T-helper 2 cell treated with Interferon-gamma antibody and Interleukin-4, amounts not matched to agents 5 μg/mL and 100 μg/mL, for 36 hours (primary cell): ENCODE measurements around the gene ARHGAP24.

Experiments used
- DNase-seq: peaks from one replicate; pipeline ENCODE4 v3.0.0; 2021; ENCODE audit warnings: low spot score
- H3K27ac Mint-ChIP-seq: one replicate; pipeline ENCODE4 v1.8.0; 2021; ENCODE audit warnings: mild to moderate bottlenecking, mixed read lengths
- H3K27me3 Mint-ChIP-seq: one replicate; pipeline ENCODE4 v1.8.0; 2021; ENCODE audit warnings: low read depth, mixed read lengths
- H3K36me3 Mint-ChIP-seq: one replicate; pipeline ENCODE4 v1.8.0; 2021; ENCODE audit warnings: low read depth, mixed read lengths
- H3K4me1 Mint-ChIP-seq: one replicate; pipeline ENCODE4 v1.8.0; 2021; ENCODE audit warnings: low read depth, mixed read lengths
- H3K4me3 Mint-ChIP-seq: one replicate; pipeline ENCODE4 v1.8.0; 2022; ENCODE audit warnings: mild to moderate bottlenecking, moderate library complexity, mixed read lengths
- H3K9me3 Mint-ChIP-seq: one replicate; pipeline ENCODE4 v1.8.0; 2021; ENCODE audit warnings: mixed read lengths

ARHGAP24 gene

DNA sequence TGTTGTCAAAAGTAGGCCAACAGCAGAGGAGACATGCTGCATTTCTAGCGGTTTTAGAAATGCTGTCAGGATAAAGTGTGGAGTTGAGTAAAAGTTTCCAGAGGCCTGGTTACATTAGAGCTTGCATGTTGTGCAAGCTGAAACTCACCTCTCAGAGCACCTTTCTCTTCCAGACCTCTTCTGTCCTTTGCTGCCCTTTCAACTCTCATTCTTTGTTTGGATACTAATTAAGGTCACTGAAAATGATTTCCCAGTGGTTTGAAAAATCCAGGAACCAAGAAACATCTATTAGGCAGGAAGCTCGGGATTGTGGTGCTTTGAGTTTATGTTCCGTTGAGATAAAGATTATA, 458.3 kb downstream of the ARHGAP24 start:
- Mint-ChIP-seq H3K4me3 (no peak overlapping the region), H3K27me3 (peaks cover 3% of the 10 kb centered on the region), H3K9me3 (no peaks in the 10 kb centered on the region), H3K27ac (no peak overlapping the region), H3K4me1 (peaks cover 3% of the 10 kb centered on the region), H3K36me3 (no peaks in the 10 kb centered on the region)
- no peak for DNase-seq

DNA sequence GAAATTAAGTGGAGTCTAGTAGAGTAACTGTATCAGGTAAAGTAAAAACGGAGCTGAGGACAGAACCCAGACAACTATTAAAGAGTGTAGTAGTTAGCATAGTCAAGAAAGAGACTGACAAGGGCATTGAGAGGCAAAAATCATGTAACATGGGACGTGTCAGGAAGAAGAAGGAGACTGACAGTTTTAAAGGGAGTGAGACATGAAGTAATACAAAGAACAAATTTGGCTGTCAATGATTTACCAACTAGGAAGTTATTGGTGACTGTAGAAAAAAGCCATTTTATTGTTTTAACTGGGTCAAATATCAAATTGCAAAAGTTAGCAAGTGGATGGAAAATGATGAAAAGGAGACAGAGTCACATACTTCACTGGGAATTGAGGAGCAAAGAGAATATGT, 462.6 kb downstream of the ARHGAP24 start:
- H3K4me1 Mint-ChIP-seq, result no peaks in the 10 kb centered on the region
- H3K27me3 Mint-ChIP-seq, result no peaks in the 10 kb centered on the region

DNA sequence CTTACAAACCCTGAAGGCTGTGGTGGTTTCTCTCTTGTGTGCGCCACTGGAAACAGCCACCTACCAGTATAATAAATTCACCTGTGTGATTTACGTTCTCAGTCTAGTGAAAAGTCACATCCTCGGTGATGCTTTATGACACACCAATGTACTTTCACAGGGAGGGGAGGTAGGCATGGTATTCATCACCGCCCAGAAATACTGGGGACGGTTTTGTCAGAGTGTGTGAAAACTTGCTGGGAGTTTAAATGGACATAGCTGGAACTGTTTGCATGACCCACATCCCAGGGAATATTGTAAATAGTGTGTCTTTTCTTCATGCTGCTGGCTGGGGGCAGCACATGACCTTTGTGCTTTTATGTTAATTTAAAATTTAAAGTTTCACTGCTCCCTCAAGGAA, 463.1 kb downstream of the ARHGAP24 start:
- Mint-ChIP-seq H3K27ac (no peak overlapping the region), H3K4me3 (no peak overlapping the region), H3K36me3 (no peaks in the 10 kb centered on the region), H3K4me1 (no peaks in the 10 kb centered on the region), H3K27me3 (no peaks in the 10 kb centered on the region), H3K9me3 (no peaks in the 10 kb centered on the region)
- no peak for DNase-seq

More for the DNA sequence above, 462.6 kb downstream of the ARHGAP24 start:
- Mint-ChIP-seq H3K9me3 (no peaks in the 10 kb centered on the region), H3K4me3 (no peak overlapping the region), H3K27ac (no peak overlapping the region), H3K36me3 (no peaks in the 10 kb centered on the region)
- DNase-seq, result no peak

DNA sequence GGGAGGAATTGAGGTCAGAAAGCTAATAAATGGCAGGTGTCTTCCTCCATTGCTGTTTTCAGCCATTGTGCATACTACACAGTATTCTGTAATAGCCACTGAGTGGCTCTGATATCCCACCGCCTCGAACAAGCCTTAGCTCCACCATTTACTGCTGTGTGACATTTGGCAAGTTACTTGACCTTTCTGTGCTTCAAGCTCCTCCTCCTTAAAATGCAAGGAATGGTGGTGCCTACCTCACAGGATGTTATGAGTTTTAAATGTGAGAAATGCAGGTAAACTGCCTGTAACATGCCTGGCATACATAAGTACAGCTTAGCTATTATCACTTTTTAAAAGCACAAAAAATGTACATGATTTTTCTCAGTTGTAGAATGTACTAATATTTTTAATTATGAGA, 464.0 kb downstream of the ARHGAP24 start:
- H3K27me3 Mint-ChIP-seq, result no peaks in the 10 kb centered on the region
- no peak overlapping the region for H3K27ac Mint-ChIP-seq

DNA sequence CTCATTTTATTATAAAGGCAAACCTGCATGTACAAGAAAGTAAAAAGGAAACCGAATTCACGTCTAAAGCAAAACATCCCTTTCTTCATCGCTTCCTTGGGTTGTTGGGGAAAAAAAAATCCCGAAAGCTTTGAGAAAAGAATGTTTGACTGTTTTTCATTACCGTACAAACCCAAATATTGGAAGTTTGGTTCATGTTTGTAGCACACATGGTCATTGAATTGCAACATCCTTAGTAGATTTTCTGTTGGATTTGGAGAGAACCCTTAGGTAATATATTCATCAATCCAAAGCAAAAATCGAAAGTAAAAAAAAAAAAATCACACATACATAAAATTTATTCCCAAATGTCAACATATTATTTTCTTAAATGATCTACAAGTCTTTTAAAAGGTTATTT, 464.6 kb downstream of the ARHGAP24 start:
- Mint-ChIP-seq H3K4me1 (no peaks in the 10 kb centered on the region), H3K36me3 (no peaks in the 10 kb centered on the region), H3K4me3 (no peak overlapping the region), H3K27ac (no peak overlapping the region), H3K9me3 (no peaks in the 10 kb centered on the region), H3K27me3 (no peaks in the 10 kb centered on the region)
- no peak for DNase-seq

More for the DNA sequence above, 464.0 kb downstream of the ARHGAP24 start:
- DNase-seq, result no peak
- Mint-ChIP-seq H3K9me3 (no peaks in the 10 kb centered on the region), H3K4me3 (no peak overlapping the region), H3K36me3 (no peaks in the 10 kb centered on the region), H3K4me1 (no peaks in the 10 kb centered on the region)

DNA sequence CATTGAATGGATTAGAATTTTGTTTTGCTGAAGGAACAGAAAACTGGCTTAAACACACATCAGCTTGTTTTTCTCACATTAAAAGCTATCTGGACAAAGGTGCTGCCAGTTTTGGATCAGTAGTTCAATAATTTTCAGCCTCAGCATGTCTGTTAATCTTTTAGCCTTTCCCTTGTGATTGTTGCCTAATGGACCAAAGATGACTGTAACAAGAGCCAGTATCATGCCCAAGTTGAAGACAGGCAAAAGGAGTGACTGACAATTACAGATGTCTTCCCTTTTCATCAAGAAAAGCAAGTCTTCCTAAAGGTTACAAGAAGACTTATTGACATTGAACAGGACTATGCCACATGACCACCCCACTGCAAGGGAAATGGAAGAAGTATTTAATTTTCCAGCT, 465.2 kb downstream of the ARHGAP24 start:
- Mint-ChIP-seq H3K9me3 (no peaks in the 10 kb centered on the region), H3K4me3 (no peak overlapping the region), H3K4me1 (no peaks in the 10 kb centered on the region), H3K27me3 (no peaks in the 10 kb centered on the region), H3K27ac (no peak overlapping the region), H3K36me3 (no peaks in the 10 kb centered on the region)
- no peak for DNase-seq

DNA sequence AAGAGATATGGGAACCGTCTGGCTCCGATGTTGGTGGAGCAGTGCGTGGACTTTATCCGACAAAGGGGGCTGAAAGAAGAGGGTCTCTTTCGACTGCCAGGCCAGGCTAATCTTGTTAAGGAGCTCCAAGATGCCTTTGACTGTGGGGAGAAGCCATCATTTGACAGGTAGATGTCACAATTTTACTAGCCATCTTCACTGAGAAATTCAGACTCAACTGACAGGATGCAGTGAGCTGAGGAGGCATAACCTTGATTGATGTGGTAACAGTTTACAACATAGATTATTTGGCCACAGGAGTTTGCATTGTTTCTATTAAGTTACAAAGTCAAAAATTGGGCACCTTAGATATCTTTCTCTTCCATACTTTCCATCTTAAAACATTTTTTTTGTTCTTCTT, 467.2 kb downstream of the ARHGAP24 start:
- Mint-ChIP-seq H3K27ac (no peak overlapping the region), H3K36me3 (no peaks in the 10 kb centered on the region), H3K4me1 (no peaks in the 10 kb centered on the region), H3K27me3 (no peaks in the 10 kb centered on the region), H3K9me3 (no peaks in the 10 kb centered on the region), H3K4me3 (no peak overlapping the region)
- DNase-seq, result no peak

DNA sequence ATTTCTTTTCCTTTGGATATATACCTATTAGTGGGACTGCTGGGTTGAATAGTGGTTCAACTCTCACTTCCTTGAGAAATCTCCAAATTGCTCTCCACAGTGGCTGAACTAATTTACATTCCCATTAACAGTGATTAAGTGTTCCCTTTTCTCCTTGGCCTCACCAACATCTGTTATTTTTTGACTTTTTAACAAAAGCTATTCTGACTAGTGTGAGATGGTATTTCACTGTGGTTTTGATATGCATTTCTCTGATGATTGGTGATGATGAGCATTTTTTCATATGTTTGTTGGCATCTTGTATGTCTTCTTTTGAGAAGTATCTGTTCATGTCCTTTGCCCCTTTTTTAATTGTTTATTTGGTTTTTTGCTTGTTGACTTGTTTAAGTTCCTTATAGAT, 471.9 kb downstream of the ARHGAP24 start:
- no peaks in the 10 kb centered on the region for H3K9me3 Mint-ChIP-seq
- DNase-seq, result no peak
- no peak overlapping the region for H3K4me3 Mint-ChIP-seq
- no peak overlapping the region for H3K27ac Mint-ChIP-seq
- no peaks in the 10 kb centered on the region for H3K36me3 Mint-ChIP-seq
- no peaks in the 10 kb centered on the region for H3K27me3 Mint-ChIP-seq
- H3K4me1 Mint-ChIP-seq, result no peaks in the 10 kb centered on the region

DNA sequence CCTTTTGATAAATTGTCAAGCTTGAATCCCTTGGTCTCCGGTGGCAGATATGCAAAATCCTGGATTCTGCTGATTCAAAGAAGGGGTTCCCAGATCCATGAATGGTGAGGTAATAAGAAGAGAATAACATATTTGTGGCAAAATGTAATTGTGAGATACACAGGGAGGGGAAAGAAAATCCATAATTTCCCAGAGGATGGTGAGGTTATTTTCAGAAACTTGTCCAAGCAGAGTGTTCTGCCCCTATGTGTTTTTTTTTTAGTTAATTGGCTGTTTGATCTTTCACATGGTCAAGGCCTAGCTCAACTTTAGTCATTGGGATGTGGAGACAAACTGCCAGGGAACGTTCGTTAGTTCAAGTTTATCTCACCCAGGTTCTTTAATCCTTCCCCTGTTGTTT, 476.1 kb downstream of the ARHGAP24 start:
- no peak for DNase-seq
- no peaks in the 10 kb centered on the region for H3K4me1 Mint-ChIP-seq
- no peak overlapping the region for H3K27ac Mint-ChIP-seq
- no peaks in the 10 kb centered on the region for H3K27me3 Mint-ChIP-seq
- H3K9me3 Mint-ChIP-seq, result no peaks in the 10 kb centered on the region
- H3K36me3 Mint-ChIP-seq, result no peaks in the 10 kb centered on the region
- H3K4me3 Mint-ChIP-seq, result no peak overlapping the region

DNA sequence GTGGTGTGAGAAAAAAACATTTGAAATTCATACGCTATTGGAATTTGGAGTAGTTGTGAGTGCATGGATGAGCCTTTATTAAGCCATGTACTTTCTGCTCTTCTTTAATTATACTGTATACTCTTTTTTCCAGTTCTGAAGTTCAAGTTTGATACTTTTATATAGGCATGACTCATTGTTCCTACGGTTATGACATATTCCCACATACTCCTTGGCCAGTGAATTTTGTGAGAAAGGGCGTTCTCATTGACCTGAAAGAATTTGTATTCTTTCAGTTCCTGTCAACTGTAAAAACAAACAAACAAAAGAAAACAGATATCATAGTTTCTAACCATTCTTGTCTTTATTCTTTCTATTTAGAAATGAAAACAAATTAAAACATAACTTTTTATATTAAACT, 477.6 kb downstream of the ARHGAP24 start:
- H3K27ac Mint-ChIP-seq, result no peak overlapping the region

DNA sequence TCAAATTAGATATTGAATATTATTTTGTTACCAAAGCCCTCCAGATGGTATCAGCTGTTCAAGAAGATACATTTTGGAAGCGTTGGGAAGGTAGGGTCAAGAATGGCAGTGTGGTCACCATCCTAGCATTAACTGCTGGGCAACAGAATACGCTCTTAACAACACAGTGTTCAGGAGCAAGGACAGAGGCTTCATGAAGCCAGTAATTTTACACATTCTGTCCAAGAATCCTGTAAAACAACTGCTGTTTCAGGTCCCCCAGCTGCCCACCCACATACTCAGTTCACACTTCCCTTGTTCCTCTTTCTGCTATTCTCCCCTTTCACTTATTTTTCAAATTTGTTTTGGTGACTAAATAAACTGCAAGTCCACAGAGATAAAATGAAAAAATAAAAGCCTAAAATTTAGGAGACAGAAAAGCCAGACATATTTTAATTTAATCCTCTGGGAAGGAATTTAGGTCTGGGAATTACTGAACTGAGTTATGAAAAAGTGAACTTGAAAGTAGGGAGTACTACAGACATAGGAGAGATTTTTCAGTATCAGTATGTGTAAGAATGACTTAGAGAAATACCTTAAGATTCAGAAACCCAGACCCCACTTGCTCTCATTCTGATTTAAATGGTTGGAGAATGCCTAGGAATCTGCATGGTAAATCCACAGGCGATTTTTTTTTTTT, 478.2 kb downstream of the ARHGAP24 start:
- no peak overlapping the region for H3K4me3 Mint-ChIP-seq
- H3K27me3 Mint-ChIP-seq, result no peaks in the 10 kb centered on the region
- no peaks in the 10 kb centered on the region for H3K4me1 Mint-ChIP-seq
- no peak for DNase-seq
- H3K27ac Mint-ChIP-seq, result no peak overlapping the region
- no peaks in the 10 kb centered on the region for H3K36me3 Mint-ChIP-seq
- H3K9me3 Mint-ChIP-seq, result no peaks in the 10 kb centered on the region

More for the DNA sequence above, 477.6 kb downstream of the ARHGAP24 start:
- DNase-seq, result no peak
- no peaks in the 10 kb centered on the region for H3K4me1 Mint-ChIP-seq
- H3K36me3 Mint-ChIP-seq, result no peaks in the 10 kb centered on the region
- H3K27me3 Mint-ChIP-seq, result no peaks in the 10 kb centered on the region
- H3K4me3 Mint-ChIP-seq, result no peak overlapping the region
- H3K9me3 Mint-ChIP-seq, result no peaks in the 10 kb centered on the region

DNA sequence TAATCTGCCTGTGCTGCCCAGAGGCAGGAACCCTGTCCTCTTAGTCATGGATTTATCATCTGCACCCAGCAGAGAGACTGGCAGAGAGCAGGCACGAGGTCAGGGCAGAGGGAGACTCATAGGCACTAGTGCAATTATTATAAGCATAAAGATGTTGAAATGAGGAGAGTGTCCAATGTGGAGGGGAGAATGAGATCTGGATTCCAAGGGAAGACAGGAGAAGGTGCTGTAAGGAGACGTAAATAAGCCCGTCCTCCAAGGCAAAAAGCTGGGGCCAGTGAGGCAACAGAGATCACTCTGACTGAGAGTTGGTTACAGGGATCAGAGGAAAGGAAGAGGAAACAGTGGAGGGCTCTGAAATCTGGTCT, 478.7 kb downstream of the ARHGAP24 start:
- Mint-ChIP-seq H3K27me3 (no peaks in the 10 kb centered on the region), H3K4me1 (no peaks in the 10 kb centered on the region), H3K9me3 (no peaks in the 10 kb centered on the region), H3K36me3 (no peaks in the 10 kb centered on the region), H3K27ac (no peak overlapping the region), H3K4me3 (no peak overlapping the region)
- no peak for DNase-seq

DNA sequence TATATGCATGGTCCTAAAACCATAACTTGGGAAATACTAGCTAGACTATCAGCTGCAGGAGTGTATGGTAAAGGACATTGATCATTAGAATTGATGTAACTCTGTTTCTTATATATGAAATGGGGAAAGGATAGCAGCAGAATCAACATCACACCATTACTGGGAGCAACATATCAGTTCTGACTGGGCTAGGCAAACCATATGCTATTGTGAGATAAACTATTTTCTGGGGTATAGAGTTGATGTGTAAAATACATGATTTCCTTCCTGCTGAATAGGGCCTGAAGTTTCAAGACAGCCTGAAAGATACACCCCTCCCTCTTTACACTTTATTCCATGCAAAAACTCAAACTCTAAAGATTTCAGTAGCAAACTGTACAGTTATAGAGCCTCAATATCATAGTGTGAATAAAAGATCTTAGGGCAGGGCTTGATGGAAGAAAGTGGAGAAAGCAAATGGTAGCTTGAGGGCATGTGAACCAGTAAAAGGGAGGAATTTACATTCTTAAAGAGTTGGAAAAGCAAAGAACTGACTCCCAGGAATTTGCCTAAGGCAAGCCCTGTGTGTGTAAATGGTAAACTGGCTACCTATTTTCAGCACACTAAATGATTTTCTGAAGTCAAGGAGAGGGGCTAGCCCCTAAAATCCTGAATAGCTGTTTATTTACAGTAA, 480.8 kb downstream of the ARHGAP24 start:
- Mint-ChIP-seq H3K4me1 (no peaks in the 10 kb centered on the region), H3K27ac (no peak overlapping the region), H3K36me3 (no peaks in the 10 kb centered on the region), H3K9me3 (no peaks in the 10 kb centered on the region), H3K4me3 (no peak overlapping the region), H3K27me3 (no peaks in the 10 kb centered on the region)
- no peak for DNase-seq

DNA sequence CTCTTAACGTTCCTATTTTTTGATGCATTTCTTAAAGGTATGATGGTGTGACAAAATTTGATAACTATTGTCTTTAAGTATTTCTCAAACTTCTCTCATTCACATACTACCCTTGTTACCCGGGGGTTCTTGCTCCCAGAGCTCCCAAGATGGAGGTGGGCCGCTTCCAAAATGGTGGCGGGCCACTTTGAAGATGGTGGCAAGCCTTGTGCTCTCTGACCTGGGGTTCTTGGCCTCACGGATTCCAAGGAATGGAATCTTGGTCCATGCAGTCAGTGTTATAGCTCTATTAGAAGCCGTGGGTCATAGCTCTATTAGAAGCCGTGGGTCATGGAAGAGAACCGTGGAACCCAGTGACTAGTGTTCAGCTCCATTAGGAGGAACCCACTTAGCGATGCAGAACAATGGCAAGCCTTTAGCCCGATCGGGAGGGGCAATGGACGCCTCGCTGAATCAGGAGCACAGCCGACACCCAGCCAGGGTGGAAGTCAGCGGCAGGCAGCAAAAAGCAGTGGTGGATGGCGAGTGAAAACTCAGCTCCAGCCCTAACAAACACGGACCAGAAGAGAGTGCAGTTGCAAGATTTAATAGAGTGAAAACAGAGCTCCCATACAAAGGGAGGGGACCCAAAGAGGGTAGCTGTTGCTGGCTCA, 481.5 kb downstream of the ARHGAP24 start:
- Mint-ChIP-seq H3K4me1 (no peaks in the 10 kb centered on the region), H3K9me3 (no peaks in the 10 kb centered on the region), H3K36me3 (no peaks in the 10 kb centered on the region), H3K27me3 (no peaks in the 10 kb centered on the region), H3K4me3 (no peak overlapping the region), H3K27ac (no peak overlapping the region)
- DNase-seq, result no peak
